ENCODE results near the gene CD34.
"Not testable (repeated sequence)": the region's sequence is repeated elsewhere in the genome, so short reads cannot be mapped to it uniquely, and the experiment has no call there.

The CD34 gene

GRCh38 chr1:207946756-207947155 lies 35.8 kb upstream of the CD34 start:
- no peak for TF ChIP-seq GATA1 (IDR thresholded peaks at IDR 0.05; ENCODE audit: low read depth, low read length)
- no peak for TF ChIP-seq POLR2A (IDR thresholded peaks at IDR 0.05; ENCODE audit: low read length)
- DNase-seq: no peak

- TF ChIP-seq GATA1 (IDR thresholded peaks at IDR 0.05; ENCODE audit: low read depth, low read length) (no peak), POLR2A (IDR thresholded peaks at IDR 0.05; ENCODE audit: low read length) (no peak)
- DNase-seq: no peak
These were observed 33.6 kb upstream of the CD34 start for GRCh38 chr1:207944571-207944970.

GRCh38 chr1:207942337-207942741 lies 31.4 kb upstream of the CD34 start:
- DNase-seq: not testable (repeated sequence)

DNA sequence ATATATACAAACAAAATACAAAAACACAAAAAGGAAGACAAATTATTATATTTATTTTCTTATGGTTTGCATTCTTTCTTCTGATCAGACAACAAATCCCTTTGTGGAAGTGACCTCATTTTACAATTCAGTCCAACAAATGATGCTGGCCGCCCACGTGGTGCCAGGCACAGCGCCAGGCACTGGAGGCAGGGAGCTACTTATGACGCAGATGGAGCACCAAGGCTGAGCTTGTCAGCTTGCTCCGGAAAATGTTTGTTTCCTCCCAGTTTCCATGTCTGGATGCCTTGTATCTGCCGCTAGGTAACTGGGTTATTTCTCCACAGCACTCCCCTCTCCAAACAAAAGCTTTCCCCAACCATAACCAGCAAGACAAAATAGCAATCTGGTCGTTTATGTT lies 30.7 kb upstream of the CD34 start:
- DNase-seq: peak in 1 of 2 experiments; percentile 11
- no peak for TF ChIP-seq GATA1 (IDR thresholded peaks at IDR 0.05; ENCODE audit: low read depth, low read length)
- no peak for TF ChIP-seq POLR2A (IDR thresholded peaks at IDR 0.05; ENCODE audit: low read length)

DNA sequence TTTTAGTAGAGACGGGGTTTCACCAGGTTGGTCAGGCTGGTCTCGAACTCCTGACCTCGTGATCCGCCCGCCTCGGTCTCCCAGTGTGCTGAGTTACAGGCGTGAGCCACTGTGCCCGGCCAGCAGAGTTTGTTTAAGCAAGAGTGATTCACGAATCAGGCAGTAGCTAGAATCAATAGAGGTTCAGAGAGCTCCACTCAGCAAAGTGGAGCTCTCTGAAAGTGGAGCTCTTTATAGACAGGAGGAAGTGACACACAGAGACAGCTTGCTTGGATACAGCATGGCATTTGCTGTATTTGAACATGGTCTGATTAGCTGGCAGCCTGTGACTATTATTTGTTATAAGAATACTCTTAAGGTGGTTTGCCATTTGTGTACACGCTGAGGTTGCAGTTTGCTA lies 27.1 kb upstream of the CD34 start:
- TF ChIP-seq GATA1 (IDR thresholded peaks at IDR 0.05; ENCODE audit: low read depth, low read length) (no peak), POLR2A (IDR thresholded peaks at IDR 0.05; ENCODE audit: low read length) (no peak)

DNA sequence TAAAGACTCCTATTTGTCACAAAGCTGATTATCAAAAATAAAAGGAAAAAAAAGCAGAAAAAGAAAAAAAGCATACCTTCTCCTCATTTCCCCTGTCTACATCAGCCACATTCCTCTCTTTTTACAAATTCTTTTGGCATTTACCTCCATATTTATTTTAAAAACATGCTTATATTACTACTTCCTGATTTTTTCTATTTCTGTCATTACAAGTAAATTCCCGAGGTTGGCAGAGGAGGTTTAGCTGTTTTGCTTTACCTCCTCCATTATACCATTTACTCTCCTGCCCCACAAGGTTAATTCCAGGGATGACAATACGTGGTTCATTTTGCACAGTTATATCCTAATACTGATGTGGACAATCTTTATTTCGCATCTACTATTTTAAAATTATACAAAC lies 26.3 kb upstream of the CD34 start:
- no peak for TF ChIP-seq GATA1 (IDR thresholded peaks at IDR 0.05; ENCODE audit: low read depth, low read length)
- TF ChIP-seq POLR2A (IDR thresholded peaks at IDR 0.05; ENCODE audit: low read length): no peak
- no peak for DNase-seq

More for the DNA sequence above, 27.1 kb upstream of the CD34 start:
- DNase-seq: no peak

- peak; percentile 57 to 87 for DNase-seq
- TF ChIP-seq POLR2A (IDR thresholded peaks at IDR 0.05; ENCODE audit: low read length): no peak
These were observed 24.2 kb upstream of the CD34 start for GRCh38 chr1:207935166-207935583.

DNA sequence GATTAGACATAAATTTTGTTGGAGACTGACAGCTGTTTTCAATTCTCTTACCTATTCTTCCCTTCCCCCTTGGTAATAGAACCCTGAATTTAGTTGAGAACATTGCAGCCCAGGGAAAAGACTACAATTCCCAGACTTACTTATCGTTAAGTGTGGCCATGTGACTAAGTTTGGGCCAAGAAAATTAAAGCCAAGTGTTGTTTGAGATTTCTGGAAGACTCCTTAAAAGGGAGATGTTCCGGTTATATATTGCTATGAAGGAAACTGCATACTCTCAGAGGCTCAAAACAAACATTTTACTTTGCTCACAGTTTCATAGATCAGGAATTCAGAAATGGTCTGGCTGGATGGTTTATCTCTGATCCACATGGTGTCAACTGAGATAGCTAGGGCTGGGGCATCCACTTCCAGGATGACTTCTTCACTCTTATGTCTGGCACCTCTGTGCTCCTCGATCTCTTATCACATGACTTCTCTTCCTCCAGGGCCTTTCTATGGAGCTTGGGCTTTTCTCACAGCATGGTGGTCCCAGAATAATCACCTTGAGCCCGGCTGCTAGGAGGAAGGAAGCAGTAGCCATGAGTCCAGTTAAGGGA lies 22.4 kb upstream of the CD34 start:
- TF ChIP-seq GATA1 (IDR thresholded peaks at IDR 0.05; ENCODE audit: low read depth, low read length): no peak
- no peak for TF ChIP-seq POLR2A (IDR thresholded peaks at IDR 0.05; ENCODE audit: low read length)
- peak in 1 of 2 experiments; percentile 47 for DNase-seq

DNA sequence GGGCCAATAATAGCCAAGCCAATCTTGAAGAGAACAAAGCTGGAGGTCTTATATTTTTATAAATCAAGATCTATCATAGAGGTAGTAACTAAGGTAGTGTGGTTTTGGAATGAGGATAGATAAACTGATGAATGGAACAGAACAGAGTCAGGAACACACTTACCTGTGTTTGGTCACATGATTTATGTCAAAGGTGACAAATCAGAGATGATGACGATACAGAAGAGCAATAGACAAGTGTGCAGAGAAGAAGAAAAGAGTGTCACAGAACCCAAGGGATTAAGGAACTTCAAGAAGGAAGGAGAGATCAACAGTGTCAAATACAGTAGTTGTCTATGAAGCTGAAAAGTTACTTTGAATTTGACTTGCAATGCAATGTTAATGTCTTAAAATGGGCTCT lies 16.1 kb upstream of the CD34 start:
- TF ChIP-seq GATA1 (IDR thresholded peaks at IDR 0.05; ENCODE audit: low read depth, low read length) (no peak), POLR2A (IDR thresholded peaks at IDR 0.05; ENCODE audit: low read length) (no peak)
- no peak for DNase-seq

- not testable (repeated sequence) for DNase-seq
These were observed 15.0 kb upstream of the CD34 start for GRCh38 chr1:207925969-207926368.

GRCh38 chr1:207925210-207925609 lies 14.3 kb upstream of the CD34 start:
- no peak for TF ChIP-seq POLR2A (IDR thresholded peaks at IDR 0.05; ENCODE audit: low read length)
- no peak for TF ChIP-seq GATA1 (IDR thresholded peaks at IDR 0.05; ENCODE audit: low read depth, low read length)
- DNase-seq: no peak

DNA sequence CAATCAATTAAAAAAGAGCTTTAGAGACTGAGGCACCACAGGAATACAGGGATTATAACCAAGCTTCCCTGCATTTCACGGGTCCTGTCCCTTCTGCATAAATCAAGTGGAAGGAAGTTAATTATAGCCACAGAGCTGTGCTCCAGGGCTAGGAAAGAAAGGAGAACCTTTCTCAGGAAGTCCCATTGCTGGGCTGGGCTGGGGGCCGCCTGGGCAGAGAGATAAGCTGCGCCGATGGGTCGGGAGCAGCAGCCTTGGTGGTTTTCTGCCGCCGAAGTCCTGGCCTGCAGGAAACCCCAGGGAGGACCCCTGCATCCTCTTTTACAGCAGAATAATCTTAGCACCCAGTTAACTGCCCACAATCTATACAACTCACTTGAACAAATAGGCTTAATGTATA lies 12.6 kb upstream of the CD34 start:
- TF ChIP-seq GATA1 (IDR thresholded peaks at IDR 0.05; ENCODE audit: low read depth, low read length) (no peak), POLR2A (IDR thresholded peaks at IDR 0.05; ENCODE audit: low read length) (no peak)
- DNase-seq: peak; percentile 32 to 43

DNA sequence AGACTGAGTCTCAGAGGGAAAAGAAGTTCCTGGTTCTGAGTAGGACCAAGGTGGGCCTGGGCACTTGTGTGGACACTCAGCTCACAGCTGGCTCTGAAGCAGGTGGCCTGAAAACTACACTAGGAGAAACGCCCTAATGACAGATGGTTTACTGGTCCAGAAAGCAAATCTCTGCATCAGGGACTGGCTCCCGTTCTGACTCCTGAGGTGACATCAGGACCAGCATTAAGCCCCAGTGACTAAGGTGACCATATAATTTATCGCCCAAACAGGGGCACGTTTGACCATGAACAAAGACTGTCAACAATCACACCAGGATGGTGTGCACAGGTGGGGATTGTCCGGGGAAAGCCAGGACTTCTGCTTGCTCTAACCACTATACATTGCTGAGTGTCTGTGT lies 12.2 kb upstream of the CD34 start:
- TF ChIP-seq POLR2A (IDR thresholded peaks at IDR 0.05; ENCODE audit: low read length) (no peak), GATA1 (IDR thresholded peaks at IDR 0.05; ENCODE audit: low read depth, low read length) (no peak)
- DNase-seq: no peak

GRCh38 chr1:207922554-207922953 lies 11.6 kb upstream of the CD34 start:
- TF ChIP-seq GATA1 (IDR thresholded peaks at IDR 0.05; ENCODE audit: low read depth, low read length): no peak
- no peak for TF ChIP-seq POLR2A (IDR thresholded peaks at IDR 0.05; ENCODE audit: low read length)
- no peak for DNase-seq

GRCh38 chr1:207921321-207921720 lies 10.4 kb upstream of the CD34 start:
- TF ChIP-seq POLR2A (IDR thresholded peaks at IDR 0.05; ENCODE audit: low read length) (no peak), GATA1 (IDR thresholded peaks at IDR 0.05; ENCODE audit: low read depth, low read length) (no peak)
- DNase-seq: no peak

GRCh38 chr1:207920444-207921021 lies 9.6 kb upstream of the CD34 start:
- TF ChIP-seq POLR2A (IDR thresholded peaks at IDR 0.05; ENCODE audit: low read length) (no peak), GATA1 (IDR thresholded peaks at IDR 0.05; ENCODE audit: low read depth, low read length) (no peak)
- DNase-seq: no peak
